B cell (primary cell): ENCODE data around the gene COL10A1. TPM values are rescaled to one million over a fixed set of nuclear protein-coding genes. Genes with fewer than 3 reads are reported as not detected.

ENCODE experiments used
- ATAC-seq: fragments of 200-7000 bp; cut with Tn5 transposase; one replicate; pipeline ENCODE4 v1.10.0; 2021; ENCODE audit warnings: low read depth, mild to moderate bottlenecking, moderate number of reproducible peaks, moderate library complexity
- CTCF ChIA-PET: fragments of 350-600 bp; sonication (Branson Sonifier 250); formaldehyde crosslinking; loops from one replicate; lab custom pipeline; 2021; ENCODE audit warnings: antibody characterized with exemption, inconsistent platforms; lab: Charles Lee
- POLR2A ChIA-PET: fragments of 350-600 bp; sonication (Branson Sonifier 250); formaldehyde crosslinking; loops from one replicate; lab custom pipeline; 2021; ENCODE audit warnings: antibody characterized with exemption; lab: Charles Lee
- DNase-seq: peaks from one replicate; pipeline ENCODE4 v3.0.0; 2013
- H2AFZ ChIP-seq: 2 replicates; pipeline ENCODE4 v1.6.1; 2012; ENCODE audit warnings: mild to moderate bottlenecking, low read depth, low read length; ENCODE audit not compliant: insufficient read depth, poor library complexity, severe bottlenecking
- H3K27ac ChIP-seq, 2 donors: 1 replicate in 1 of 2; 2 replicates in 1 of 2; pipeline ENCODE4 v1.5.1; 2012 to 2013; ENCODE audit warnings: low read length in 2 of 2, mild to moderate bottlenecking in 2 of 2, moderate library complexity in 1 of 2
- H3K27me3 ChIP-seq, 4 experiments: fragments of 200-600 bp in 1 of 4; sonication (generic) in 1 of 4; replicated peaks in 1 of 4; 1 replicate in 2 of 4; 2 replicates in 2 of 4; pipeline versions ENCODE4 v1.6.1 to v1.7.0; 2013 to 2016; ENCODE audit warnings: low read length in 3 of 4, mild to moderate bottlenecking in 2 of 4, mixed read lengths in 1 of 4, moderate library complexity in 1 of 4; ENCODE audit not compliant: insufficient read depth in 4 of 4, control insufficient read depth in 3 of 4; ENCODE audit errors: control extremely low read depth in 1 of 4
- H3K36me3 ChIP-seq, 2 experiments: replicated peaks in 1 of 2; 1 replicate in 1 of 2; 2 replicates in 1 of 2; pipeline versions ENCODE4 v1.6.1 to v1.7.1; 2013; ENCODE audit warnings: low read length in 1 of 2; ENCODE audit not compliant: insufficient read depth in 2 of 2, control insufficient read depth in 1 of 2; ENCODE audit errors: control extremely low read depth in 1 of 2, extremely low read depth in 1 of 2
- H3K4me1 ChIP-seq, 2 donors: fragments of 200-600 bp in 1 of 2; sonication (generic) in 1 of 2; 1 replicate in 1 of 2; 2 replicates in 1 of 2; pipeline versions ENCODE4 v1.5.1 to v1.6.1; 2013 to 2017; ENCODE audit warnings: low read length in 2 of 2; ENCODE audit not compliant: control insufficient read depth in 2 of 2, insufficient read depth in 2 of 2
- H3K4me2 ChIP-seq: replicated peaks from 2 replicates; pipeline ENCODE3; 2012; ENCODE audit warnings: mild to moderate bottlenecking, low read depth, low read length; ENCODE audit not compliant: poor library complexity, severe bottlenecking
- H3K4me3 ChIP-seq, 5 experiments: fragments of 200-600 bp in 1 of 5; sonication (generic) in 1 of 5; 1 replicate in 3 of 5; 2 replicates in 2 of 5; pipeline versions ENCODE4 v1.5.1 to v1.7.0; 2011 to 2016; ENCODE audit warnings: low read length in 4 of 5, mild to moderate bottlenecking in 4 of 5, low read depth in 2 of 5, control low read depth in 1 of 5, moderate library complexity in 1 of 5; ENCODE audit not compliant: insufficient read depth in 1 of 5; ENCODE audit errors: control extremely low read depth in 1 of 5, extremely low read depth in 1 of 5
- H3K79me2 ChIP-seq: fragments of 200-600 bp; sonication (generic); one replicate; pipeline ENCODE4 v1.6.0; 2016; ENCODE audit warnings: low read length; ENCODE audit not compliant: control insufficient read depth, insufficient read depth
- H3K9ac ChIP-seq: fragments of 200-600 bp; sonication (generic); 2 replicates; pipeline ENCODE4 v1.6.1; 2017; ENCODE audit warnings: mild to moderate bottlenecking, low read length, moderate library complexity
- H3K9me3 ChIP-seq, 3 donors: one replicate each; pipeline versions ENCODE4 v1.6.1 to v1.7.1; 2013; ENCODE audit warnings: low read length in 2 of 3; ENCODE audit not compliant: control insufficient read depth in 2 of 3, insufficient read depth in 1 of 3; ENCODE audit errors: control extremely low read depth in 1 of 3
- H4K20me1 ChIP-seq: 2 replicates; pipeline ENCODE4 v1.6.0; 2012; ENCODE audit warnings: mild to moderate bottlenecking, low read length; ENCODE audit not compliant: insufficient read depth, control insufficient read depth, poor library complexity, severe bottlenecking
- H3K27ac Mint-ChIP-seq: one replicate; pipeline ENCODE4 v1.8.0; 2021; ENCODE audit warnings: mixed read lengths
- H3K27me3 Mint-ChIP-seq: one replicate; pipeline ENCODE4 v1.8.0; 2021; ENCODE audit warnings: mixed read lengths
- H3K4me1 Mint-ChIP-seq: one replicate; pipeline ENCODE4 v1.8.0; 2021; ENCODE audit warnings: mixed read lengths
- H3K4me3 Mint-ChIP-seq: one replicate; pipeline ENCODE4 v1.8.0; 2021; ENCODE audit warnings: mixed read lengths
- H3K9me3 Mint-ChIP-seq: one replicate; pipeline ENCODE4 v1.8.0; 2022; ENCODE audit warnings: mixed read lengths; ENCODE audit not compliant: insufficient read depth
- EZH2 ChIP-seq: IDR thresholded peaks from 2 replicates; pipeline ENCODE4 v1.6.1; 2012; ENCODE audit warnings: borderline replicate concordance, low read depth, mild to moderate bottlenecking, moderate library complexity, low read length; ENCODE audit not compliant: insufficient read depth, poor library complexity, severe bottlenecking
- WGBS: methylation state at CpG from one replicate; pipeline ENCODE4 v1.1.5; 2013; ENCODE audit warnings: missing lambda C conversion rate; ENCODE audit not compliant: insufficient coverage; 5-methylcytosine and 5-hydroxymethylcytosine counted together
- intact Hi-C: fragments of 100-400 bp; cut with micrococcal nuclease; formaldehyde crosslinking; loops from one replicate; pipeline ENCODE4 v1.10.0; 2022
- polyA plus RNA-seq: library from polyadenylated mRNA; depleted of rRNA; stranded (reverse); fragments of >200 nt; gene quantifications from 2 replicates; pipeline ENCODE4 v1.2.3, GENCODE V29; 2012
- total RNA-seq, 2 donors: library from RNA; stranded (reverse); fragments of 120-200 nt in 1 of 2; gene quantifications; 1 replicate in 1 of 2; 2 replicates in 1 of 2; pipeline versions ENCODE4 v1.2.3 to v1.2.4, GENCODE V29; 2013 to 2022
- TF ChIP-seq, protein P1 (sequence below): fragments of 200-600 bp; IDR thresholded peaks from one replicate; pipeline ENCODE4 v1.8.0; 2022; ENCODE audit warnings: antibody characterized with exemption, mild to moderate bottlenecking

The COL10A1 gene
- total and polyA plus RNA-seq, 2 donors (not counting 1 experiment from before 2014, with no cell fraction given) = not detected

- H3K36me3 ChIP-seq = peaks cover 0 to 18% of the 10 kb centered on the region in 2 experiments
- POLR2A ChIA-PET = interaction anchor here (0.6 to 1.5 kb wide), 4 partner anchors 83 to 470 kb away, joined by 3 to 9 read pairs (median 4); partner anchors contain the start of gene RWDD1
- intact Hi-C loops = loop anchor here (1.0 to 10.0 kb wide), 6 partner anchors 83 to 1576 kb away; partner anchors contain the start of genes CALHM6, KPNA5, NUS1 and RWDD1
- Mint-ChIP-seq H3K4me3 (peak overlapping the region; percentile 98), H3K9me3 (no peaks in the 10 kb centered on the region), H3K4me1 (peaks cover 54% of the 10 kb centered on the region), H3K27me3 (no peaks in the 10 kb centered on the region), H3K27ac (peak overlapping the region; percentile 95)
- H3K27me3 ChIP-seq = no peaks in the 10 kb centered on the region
- 0% methylated on average over 5 of the region's 12 CpGs for WGBS
- H3K27ac ChIP-seq = peak overlapping the region; percentile 73 to 76
- ATAC-seq = no peak
- H3K9ac ChIP-seq = peak overlapping the region; percentile 92
- H3K4me3 ChIP-seq = peak overlapping the region; percentile 66 to 94 (median 85)
- TF ChIP-seq, protein P1, sequence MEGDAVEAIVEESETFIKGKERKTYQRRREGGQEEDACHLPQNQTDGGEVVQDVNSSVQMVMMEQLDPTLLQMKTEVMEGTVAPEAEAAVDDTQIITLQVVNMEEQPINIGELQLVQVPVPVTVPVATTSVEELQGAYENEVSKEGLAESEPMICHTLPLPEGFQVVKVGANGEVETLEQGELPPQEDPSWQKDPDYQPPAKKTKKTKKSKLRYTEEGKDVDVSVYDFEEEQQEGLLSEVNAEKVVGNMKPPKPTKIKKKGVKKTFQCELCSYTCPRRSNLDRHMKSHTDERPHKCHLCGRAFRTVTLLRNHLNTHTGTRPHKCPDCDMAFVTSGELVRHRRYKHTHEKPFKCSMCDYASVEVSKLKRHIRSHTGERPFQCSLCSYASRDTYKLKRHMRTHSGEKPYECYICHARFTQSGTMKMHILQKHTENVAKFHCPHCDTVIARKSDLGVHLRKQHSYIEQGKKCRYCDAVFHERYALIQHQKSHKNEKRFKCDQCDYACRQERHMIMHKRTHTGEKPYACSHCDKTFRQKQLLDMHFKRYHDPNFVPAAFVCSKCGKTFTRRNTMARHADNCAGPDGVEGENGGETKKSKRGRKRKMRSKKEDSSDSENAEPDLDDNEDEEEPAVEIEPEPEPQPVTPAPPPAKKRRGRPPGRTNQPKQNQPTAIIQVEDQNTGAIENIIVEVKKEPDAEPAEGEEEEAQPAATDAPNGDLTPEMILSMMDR = no peak
- no peak for TF ChIP-seq EZH2
- peaks cover 33% of the 10 kb centered on the region for H4K20me1 ChIP-seq
- peaks cover 0 to 4% (median 2%) of the 10 kb centered on the region in 3 donors for H3K9me3 ChIP-seq
- H3K79me2 ChIP-seq = peaks cover 46% of the 10 kb centered on the region
- CTCF ChIA-PET = interaction anchor here (1.2 to 3.2 kb wide), 9 partner anchors 9 to 544 kb away, joined by 3 to 38 read pairs (median 9); partner anchors contain the start of gene COL10A1
- H3K4me2 ChIP-seq = peak overlapping the region; percentile 87
- H3K4me1 ChIP-seq = peaks cover 23 to 25% of the 10 kb centered on the region in 2 donors
- peak overlapping the region; percentile 89 for H2AFZ ChIP-seq
- DNase-seq = no peak
These were observed 24.6 kb downstream of the COL10A1 start for GRCh38 chr6:116101302-116101718.
